Common myeloid progenitor, CD34-positive (primary cell): ENCODE results near the gene SHF.

ENCODE experiments used
- CTCF ChIA-PET: fragments of 350-600 bp; sonication (Branson Sonifier 250); formaldehyde crosslinking; loops from one replicate; lab custom pipeline; 2021; ENCODE audit warnings: antibody characterized with exemption; lab: Charles Lee
- POLR2A ChIA-PET: fragments of 350-600 bp; sonication (Branson Sonifier 250); formaldehyde crosslinking; loops from one replicate; lab custom pipeline; 2021; ENCODE audit warnings: antibody characterized with exemption; lab: Charles Lee
- DNase-seq, 3 donors: peaks; one replicate each; pipeline versions ENCODE4 v3.0.0 to v3.0.0-alpha.2; 2013
- H3K27ac ChIP-seq, 2 experiments: 1 replicate in 1 of 2; 2 replicates in 1 of 2; pipeline ENCODE4 v1.7.0; 2013; ENCODE audit warnings: inconsistent platforms in 2 of 2, low read length in 2 of 2, mild to moderate bottlenecking in 2 of 2, low read depth in 1 of 2, moderate library complexity in 1 of 2; ENCODE audit not compliant: severe bottlenecking in 2 of 2, insufficient read depth in 1 of 2, poor library complexity in 1 of 2
- H3K27me3 ChIP-seq, 5 experiments: replicated peaks in 2 of 5; 1 replicate in 3 of 5; 2 replicates in 2 of 5; pipeline versions ENCODE4 v1.6.1 to v1.7.0; 2013; ENCODE audit warnings: low read length in 4 of 5, mild to moderate bottlenecking in 2 of 5, moderate library complexity in 2 of 5, inconsistent platforms in 1 of 5; ENCODE audit not compliant: insufficient read depth in 5 of 5, control insufficient read depth in 4 of 5
- H3K36me3 ChIP-seq, 4 experiments: 1 replicate in 2 of 4; 2 replicates in 2 of 4; pipeline versions ENCODE4 v1.6.1 to v1.7.0; 2013; ENCODE audit warnings: low read length in 3 of 4, control low read depth in 1 of 4, mild to moderate bottlenecking in 1 of 4; ENCODE audit not compliant: control insufficient read depth in 4 of 4, insufficient read depth in 4 of 4
- H3K4me1 ChIP-seq, 4 experiments: 1 replicate in 3 of 4; 2 replicates in 1 of 4; pipeline versions ENCODE4 v1.6.1 to v1.7.1; 2013; ENCODE audit warnings: low read length in 3 of 4, mild to moderate bottlenecking in 3 of 4, control low read depth in 1 of 4, inconsistent platforms in 1 of 4, moderate library complexity in 1 of 4; ENCODE audit not compliant: control insufficient read depth in 4 of 4, insufficient read depth in 4 of 4; ENCODE audit errors: control extremely low read depth in 1 of 4
- H3K4me3 ChIP-seq, 7 experiments: 1 replicate in 4 of 7; 2 replicates in 3 of 7; pipeline versions ENCODE4 v1.5.1 to v1.7.0; 2013; ENCODE audit warnings: mild to moderate bottlenecking in 7 of 7, low read length in 6 of 7, moderate library complexity in 6 of 7, inconsistent platforms in 2 of 7, low read depth in 2 of 7, control low read depth in 1 of 7; ENCODE audit not compliant: insufficient read depth in 4 of 7, control insufficient read depth in 1 of 7; ENCODE audit errors: extremely low read depth in 1 of 7
- H3K9me3 ChIP-seq, 5 experiments: 1 replicate in 4 of 5; 2 replicates in 1 of 5; pipeline versions ENCODE4 v1.6.1 to v1.7.1; 2013; ENCODE audit warnings: low read length in 4 of 5, mild to moderate bottlenecking in 2 of 5, inconsistent platforms in 1 of 5, low read depth in 1 of 5, moderate library complexity in 1 of 5; ENCODE audit not compliant: control insufficient read depth in 4 of 5, insufficient read depth in 2 of 5; ENCODE audit errors: control extremely low read depth in 1 of 5
- WGBS: methylation state at CpG from one replicate; pipeline ENCODE4 v1.1.5; 2013; ENCODE audit not compliant: insufficient coverage; 5-methylcytosine and 5-hydroxymethylcytosine counted together

Gene SHF

DNA sequence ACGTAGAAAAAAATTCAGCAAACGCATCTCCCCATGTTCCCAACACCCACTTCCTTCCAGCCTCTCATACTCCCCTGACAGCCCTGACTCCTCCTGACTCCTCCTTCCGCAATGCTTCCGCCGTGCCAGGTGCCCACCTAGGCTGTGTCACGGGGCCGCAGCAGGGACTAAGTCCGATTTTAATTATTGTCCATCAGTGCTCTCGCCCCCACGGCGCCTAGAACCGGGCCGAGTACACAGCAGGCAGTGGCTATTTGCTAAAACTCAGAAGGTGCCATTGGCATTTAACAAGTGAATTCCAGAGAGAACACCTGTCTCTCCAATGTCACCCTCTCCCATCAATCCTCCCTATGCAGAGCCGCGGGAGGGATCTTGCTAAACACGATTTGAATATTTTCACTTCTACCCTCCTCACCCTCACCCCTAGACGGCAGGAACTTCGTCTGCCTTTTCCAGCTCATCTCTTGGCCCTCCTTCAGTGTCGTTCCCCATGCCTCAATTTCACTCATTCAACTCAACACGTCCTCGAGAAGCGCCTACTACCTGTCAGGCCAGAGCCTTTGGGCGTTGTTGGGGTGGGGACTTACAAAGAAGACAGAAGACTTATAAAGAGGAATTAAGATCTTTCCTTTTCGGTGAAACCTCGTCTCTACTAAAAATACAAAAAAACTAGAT is 11.5 kb upstream of the SHF start:
- Histone ChIP-seq H3K27ac (peak overlapping the region in 1 of 2 experiments; percentile 94), H3K4me3 (peak overlapping the region; percentile 50 to 90 (median 83)), H3K4me1 (peaks cover 4 to 30% (median 27%) of the 10 kb centered on the region in 4 experiments), H3K27me3 (no peaks in the 10 kb centered on the region), H3K9me3 (no peaks in the 10 kb centered on the region), H3K36me3 (no peaks in the 10 kb centered on the region)
- DNase-seq = peak; percentile 39 to 73 (median 53)
- WGBS = 0% methylated on average over 16 of the region's 25 CpGs
- CTCF ChIA-PET = interaction anchor here (0.8 to 8.0 kb wide), 6 partner anchors 9 to 65 kb away, joined by 3 to 179 read pairs (median 8); partner anchors contain the start of gene SHF
- POLR2A ChIA-PET = interaction anchor here (1.2 kb wide), 1 partner anchor 34 kb away, joined by 3 read pairs; no protein-coding TSS in a partner anchor

DNA sequence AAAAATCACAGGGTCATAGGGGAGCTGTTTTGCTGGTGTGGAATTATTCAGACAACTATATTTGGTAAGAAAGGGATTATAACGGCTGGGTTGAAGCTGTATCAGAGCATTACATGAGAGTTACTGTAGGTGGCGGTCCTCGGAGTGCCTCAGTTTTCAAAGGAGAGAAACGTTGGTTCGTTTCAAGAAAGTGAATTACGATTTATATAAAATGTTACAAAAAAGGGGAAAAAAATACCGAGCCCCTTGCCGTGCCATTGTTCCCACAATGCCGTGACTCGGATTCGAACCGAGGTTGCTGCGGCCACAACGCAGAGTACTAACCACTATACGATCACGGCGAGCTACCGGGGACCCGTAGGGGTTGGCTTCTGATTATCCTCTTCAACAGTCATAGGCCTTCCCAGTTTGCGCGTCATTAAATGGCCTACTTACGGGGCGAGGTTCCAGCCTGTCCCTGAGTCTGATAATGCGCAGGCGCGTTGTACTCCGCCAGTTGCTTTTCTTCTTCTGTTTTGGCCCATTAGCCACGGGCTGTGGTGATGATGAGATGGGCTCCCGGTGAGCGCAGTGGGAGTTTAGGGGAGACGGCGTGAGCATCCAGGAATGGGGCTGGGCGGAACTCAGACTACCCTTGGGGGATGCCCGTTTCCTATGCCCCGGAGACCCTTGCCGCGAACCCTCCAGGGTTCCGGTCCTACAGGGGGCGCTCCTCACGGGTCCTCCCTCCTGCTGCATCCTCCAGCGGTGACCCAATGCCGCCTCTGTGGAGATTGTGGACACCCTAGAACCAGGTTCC is 10.8 kb upstream of the SHF start:
- H3K9me3 ChIP-seq = no peaks in the 10 kb centered on the region
- peak overlapping the region; percentile 46 to 94 for H3K27ac ChIP-seq
- peak; percentile 96 to 99 (median 98) for DNase-seq
- WGBS = 0% methylated on average over 25 of the region's 42 CpGs
- H3K27me3 ChIP-seq = no peaks in the 10 kb centered on the region
- peak overlapping the region; percentile 50 to 90 (median 83) for H3K4me3 ChIP-seq
- CTCF ChIA-PET = interaction anchor here (0.6 to 8.0 kb wide), 20 partner anchors 8 to 184 kb away, joined by 3 to 179 read pairs (median 4); partner anchors contain the start of gene SHF
- POLR2A ChIA-PET = interaction anchor here (0.8 to 1.2 kb wide), 3 partner anchors 11 to 34 kb away, joined by 3 to 9 read pairs (median 4); partner anchors contain the start of gene SHF
- no peaks in the 10 kb centered on the region for H3K36me3 ChIP-seq
- peaks cover 4 to 30% (median 27%) of the 10 kb centered on the region in 4 experiments for H3K4me1 ChIP-seq

DNA sequence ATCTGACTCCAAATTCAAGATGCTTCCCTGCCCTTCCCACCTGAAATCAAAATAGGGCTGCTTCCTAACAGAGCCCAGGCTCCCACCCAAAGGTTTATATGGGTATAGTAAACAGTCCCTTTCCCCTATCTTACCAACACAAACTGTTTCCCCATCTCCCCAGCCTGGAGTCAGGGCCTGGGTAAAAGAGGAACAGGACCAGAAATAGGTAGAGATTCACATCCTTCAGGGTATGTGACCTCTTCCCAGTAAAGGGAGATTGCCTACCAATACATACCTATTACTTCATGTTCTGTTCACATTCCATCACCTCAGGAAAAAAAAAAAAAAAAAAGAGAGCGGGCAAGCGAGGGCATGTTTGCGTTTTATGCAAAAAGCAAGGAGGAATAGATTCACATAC is 9.7 kb upstream of the SHF start:
- no peaks in the 10 kb centered on the region for H3K27me3 ChIP-seq
- CTCF ChIA-PET = interaction anchor here (0.6 to 2.5 kb wide), 9 partner anchors 7 to 117 kb away, joined by 3 to 33 read pairs (median 5); partner anchors contain the start of gene SHF
- peak overlapping the region in 4 of 7 experiments; percentile 80 to 90 (median 86) for H3K4me3 ChIP-seq
- no peaks in the 10 kb centered on the region for H3K36me3 ChIP-seq
- POLR2A ChIA-PET = no interaction called here
- no peak overlapping the region for H3K27ac ChIP-seq
- DNase-seq = peak in 2 of 3 donors; percentile 32 to 45
- no CpG with 5 or more reads among the region's 3 CpGs for WGBS
- no peaks in the 10 kb centered on the region for H3K9me3 ChIP-seq
- peaks cover 4 to 30% (median 27%) of the 10 kb centered on the region in 4 experiments for H3K4me1 ChIP-seq

GRCh38 chr15:45187578-45187893 is 230 bp downstream of the SHF start:
- WGBS = 0% methylated on average over 18 of the region's 43 CpGs
- POLR2A ChIA-PET = interaction anchor here (1.0 to 1.8 kb wide), 3 partner anchors 11 to 20 kb away, joined by 5 to 9 read pairs (median 7); no protein-coding TSS in a partner anchor
- CTCF ChIA-PET = interaction anchor here (0.8 to 3.5 kb wide), 6 partner anchors 10 to 25 kb away, joined by 3 to 33 read pairs (median 10); no protein-coding TSS in a partner anchor

GRCh38 chr15:45186771-45187577 is 792 bp downstream of the SHF start:
- Histone ChIP-seq H3K4me1 (peaks cover 8 to 61% (median 60%) of the 10 kb centered on the region in 4 experiments), H3K36me3 (peaks cover 0 to 4% (median 0%) of the 10 kb centered on the region in 4 experiments), H3K4me3 (peak overlapping the region; percentile 58 to 97 (median 77)), H3K27ac (peak overlapping the region in 1 of 2 experiments; percentile 57), H3K9me3 (no peaks in the 10 kb centered on the region), H3K27me3 (no peaks in the 10 kb centered on the region)
- CTCF ChIA-PET = interaction anchor here (1.1 to 11.1 kb wide), 8 partner anchors 11 to 208 kb away, joined by 3 to 118 read pairs (median 10); no protein-coding TSS in a partner anchor
- POLR2A ChIA-PET = interaction anchor here (0.6 to 1.8 kb wide), 3 partner anchors 11 to 107 kb away, joined by 3 to 9 read pairs (median 5); no protein-coding TSS in a partner anchor
- no peak for DNase-seq
- WGBS = 12% methylated on average over 25 of the region's 42 CpGs

More at GRCh38 chr15:45187578-45187893, 230 bp downstream of the SHF start:
- no peaks in the 10 kb centered on the region for H3K27me3 ChIP-seq
- H3K4me3 ChIP-seq = peak overlapping the region in 6 of 7 experiments; percentile 58 to 97 (median 80)
- H3K4me1 ChIP-seq = peaks cover 5 to 55% (median 54%) of the 10 kb centered on the region in 4 experiments
- H3K9me3 ChIP-seq = no peaks in the 10 kb centered on the region
- H3K36me3 ChIP-seq = peaks cover 0 to 4% (median 0%) of the 10 kb centered on the region in 4 experiments
- peak in 1 of 3 donors; percentile 27 for DNase-seq
- peak overlapping the region in 1 of 2 experiments; percentile 57 for H3K27ac ChIP-seq
